ENCODE measurements around the gene CTDP1. TPM values are rescaled to one million over a fixed set of nuclear protein-coding genes. Genes with fewer than 3 reads are reported as not detected.
"Not testable (repeated sequence)": the region's sequence is repeated elsewhere in the genome, so short reads cannot be mapped to it uniquely, and the experiment has no call there.

CTDP1 gene
- polyA plus RNA-seq, 4 donors, result 12.4 to 16.8 (median 12.6) TPM

DNA sequence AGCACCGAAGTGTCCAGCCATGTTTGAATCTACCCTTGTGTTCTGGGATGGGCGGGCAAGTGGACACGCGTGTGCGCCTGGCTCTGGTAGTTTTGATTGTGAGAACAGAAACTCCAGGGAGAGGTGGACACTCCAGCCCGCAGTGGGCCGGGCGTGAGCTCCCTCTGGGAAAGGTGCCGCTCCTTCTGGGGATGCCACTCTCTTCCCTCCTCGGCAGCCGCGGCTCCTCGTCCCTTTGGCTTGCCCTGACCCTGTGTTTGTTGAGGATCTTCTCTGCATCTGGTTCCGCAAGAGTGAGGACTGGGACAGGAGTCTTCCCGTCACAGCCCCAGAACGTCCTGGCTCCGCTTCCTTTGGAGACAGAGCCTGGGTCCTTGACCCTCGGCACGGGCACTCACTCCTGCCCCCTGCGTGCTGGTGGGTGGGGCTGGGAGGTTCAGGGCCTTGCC, 1.3 kb downstream of the CTDP1 start:
- no peak for DNase-seq (ENCODE audit: low read depth in 4 of 4, low spot score in 3 of 4)

DNA sequence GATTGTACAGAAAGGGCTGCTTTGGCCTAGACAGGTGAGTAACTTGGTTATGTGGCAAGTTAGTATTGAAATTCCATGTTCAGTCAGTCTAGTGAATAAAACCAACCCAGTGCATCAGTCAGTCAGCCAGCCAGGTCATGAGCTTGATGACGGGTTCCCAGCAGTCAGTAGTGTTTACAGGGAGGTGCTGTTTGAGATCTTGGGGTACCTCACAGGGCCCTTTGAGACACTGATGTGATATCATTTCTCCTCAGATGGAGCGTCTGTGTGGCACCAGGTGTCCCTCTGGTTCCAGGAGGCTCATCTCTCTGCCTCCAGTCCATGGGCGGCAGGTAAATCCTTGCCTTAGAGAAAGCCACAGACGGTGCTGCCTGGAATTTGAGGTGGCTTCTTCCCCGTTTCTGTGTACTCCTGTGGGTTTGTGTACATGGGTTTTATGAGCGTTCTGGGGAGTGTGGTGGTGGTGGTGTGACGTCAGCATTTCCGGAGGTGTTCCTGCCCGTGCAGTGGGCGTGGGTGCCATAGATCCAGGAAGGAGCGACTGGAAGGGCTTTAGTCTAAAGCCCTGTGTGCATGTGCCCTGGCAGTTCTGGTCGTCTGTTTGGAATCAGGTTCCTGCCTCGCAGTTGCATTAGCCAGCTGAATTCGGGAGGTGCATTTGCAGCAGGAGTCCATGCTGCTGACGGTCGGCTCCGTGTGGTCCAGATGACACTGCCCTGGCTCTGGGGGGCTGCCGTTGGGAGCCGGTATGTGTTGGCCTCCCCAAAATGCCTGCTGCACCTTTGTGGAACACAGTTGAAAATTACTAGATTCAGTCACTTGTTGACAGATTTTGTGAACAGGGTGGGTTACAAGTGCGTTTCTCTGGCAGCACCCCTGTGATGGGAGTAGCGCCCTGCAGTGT, 2.1 kb downstream of the CTDP1 start:
- no peak for DNase-seq (ENCODE audit: low read depth in 4 of 4, low spot score in 3 of 4)

DNA sequence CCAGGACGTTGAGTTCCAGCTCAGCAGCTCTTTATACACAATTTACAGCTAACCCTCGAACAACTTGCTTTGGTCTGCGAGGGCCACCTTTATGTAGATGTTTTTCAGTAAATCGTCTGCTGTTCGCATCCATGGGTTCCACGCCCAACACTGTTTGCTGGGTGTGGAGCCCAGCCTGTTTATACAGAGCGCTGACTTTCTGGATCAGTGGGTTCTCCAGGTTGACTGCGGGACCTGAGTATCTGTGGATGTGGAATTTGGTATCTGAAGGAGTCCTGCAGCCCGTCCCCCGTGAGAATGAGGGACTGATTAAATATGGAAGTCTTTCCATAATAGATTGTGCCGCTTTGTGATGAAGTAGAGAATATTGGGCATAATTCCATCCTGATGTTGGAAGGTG, 2.9 kb downstream of the CTDP1 start:
- no peak for DNase-seq (ENCODE audit: low read depth in 4 of 4, low spot score in 3 of 4)

DNA sequence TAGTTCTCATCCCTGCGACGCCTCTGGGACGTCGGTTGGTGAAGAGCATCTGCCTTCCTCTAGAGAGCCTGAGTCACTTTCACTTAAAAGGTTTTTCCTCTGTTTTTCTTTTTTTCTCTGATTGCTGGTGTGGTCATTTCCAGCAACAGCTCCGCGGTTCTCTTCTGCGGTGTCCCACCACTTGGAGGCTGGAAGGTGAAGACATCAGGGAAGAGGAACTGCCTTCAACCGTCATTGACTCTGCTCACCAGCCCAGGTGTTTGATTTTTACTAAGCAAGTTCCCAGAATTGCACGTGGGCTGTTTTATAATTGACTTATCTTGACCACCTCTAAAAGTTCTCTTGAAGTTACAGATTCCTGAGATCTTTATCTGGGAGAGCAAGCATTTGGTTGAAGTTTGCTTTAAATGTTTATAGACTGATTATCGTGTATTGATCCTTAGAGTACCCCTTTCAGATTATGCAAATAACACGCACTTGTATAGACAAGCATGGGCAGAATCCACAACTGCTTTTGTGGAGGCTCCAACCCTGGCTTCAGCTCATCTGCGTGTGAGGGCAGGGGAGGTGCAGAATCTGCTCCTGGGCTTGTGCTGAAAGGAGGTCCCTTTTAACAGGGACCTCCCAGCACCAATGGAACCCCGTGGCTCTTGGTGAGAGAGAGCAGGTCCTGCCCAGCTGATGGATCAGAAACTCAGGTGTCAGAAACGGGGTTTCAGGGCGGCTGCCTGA, 3.5 kb downstream of the CTDP1 start:
- DNase-seq (ENCODE audit: low read depth in 4 of 4, low spot score in 3 of 4), result no peak

DNA sequence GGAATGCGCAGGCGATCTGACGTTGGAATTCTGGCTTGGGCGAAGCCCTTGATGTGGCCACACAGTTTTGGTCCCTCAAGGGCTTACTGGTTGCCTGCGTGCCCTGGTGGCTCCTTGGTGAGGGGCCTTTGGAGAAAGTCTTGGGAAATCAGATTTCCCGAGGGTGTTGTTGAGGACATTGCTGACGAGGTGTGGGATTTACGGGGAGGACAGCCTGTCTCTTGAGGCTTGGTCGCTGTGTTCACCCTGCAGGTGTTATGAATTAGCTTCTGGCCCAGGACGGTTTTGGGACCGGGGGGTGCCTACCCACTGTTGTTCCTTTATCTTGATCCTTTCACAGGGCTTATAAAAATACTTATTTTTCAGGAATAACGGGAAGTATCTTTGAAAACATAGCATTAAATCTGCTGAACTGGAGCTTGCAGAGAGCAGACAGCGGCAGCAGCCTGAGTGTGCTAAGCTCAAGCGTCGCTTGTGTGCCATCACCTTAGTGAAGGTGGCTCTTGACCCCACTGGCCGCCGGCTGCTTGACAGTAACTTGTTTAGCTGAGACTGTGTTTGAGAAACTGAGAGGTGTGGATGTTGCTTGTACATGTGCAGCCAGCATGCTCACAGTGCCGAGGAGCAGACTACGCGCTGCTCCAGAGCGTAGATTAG, 4.2 kb downstream of the CTDP1 start:
- no peak for DNase-seq (ENCODE audit: low read depth in 4 of 4, low spot score in 3 of 4)

DNA sequence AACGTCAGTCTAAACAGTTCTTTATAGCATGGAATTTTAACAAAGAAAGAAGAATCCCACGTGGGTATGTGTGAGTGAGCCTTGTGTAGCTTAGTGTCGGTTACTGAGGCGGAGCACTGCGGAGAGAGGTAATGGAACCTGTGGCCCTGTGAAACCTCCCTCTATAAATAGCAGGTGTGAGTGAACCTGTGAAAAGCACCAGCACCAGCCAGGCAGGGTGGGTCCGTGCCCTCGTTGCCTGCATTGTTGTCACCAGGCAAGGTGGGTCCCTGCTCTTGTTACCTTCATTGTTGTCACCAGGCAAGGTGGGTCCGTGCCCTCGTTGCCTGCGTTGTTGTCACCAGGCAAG, 4.7 kb downstream of the CTDP1 start:
- DNase-seq (ENCODE audit: low read depth in 4 of 4, low spot score in 3 of 4), result no peak

DNA sequence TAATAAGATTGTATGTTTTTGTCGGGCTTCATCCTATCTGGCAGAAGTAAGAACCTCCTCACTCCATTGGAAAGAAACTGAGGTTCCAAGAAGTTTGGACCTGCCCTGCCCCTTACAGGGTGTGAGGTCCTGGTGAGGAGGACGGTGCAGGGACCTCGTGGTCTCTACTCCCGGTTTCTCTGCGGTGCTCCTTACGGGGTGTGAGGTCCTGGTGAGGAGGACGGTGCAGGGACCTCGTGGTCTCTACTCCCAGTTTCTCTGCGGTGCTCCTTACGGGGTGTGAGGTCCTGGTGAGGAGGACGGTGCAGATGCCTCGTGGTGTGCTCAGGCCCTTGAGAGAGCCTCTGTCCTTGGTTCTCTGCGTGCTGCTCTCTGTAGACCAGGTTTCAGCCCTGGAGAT, 5.2 kb downstream of the CTDP1 start:
- no peak for DNase-seq (ENCODE audit: low read depth in 4 of 4, low spot score in 3 of 4)

DNA sequence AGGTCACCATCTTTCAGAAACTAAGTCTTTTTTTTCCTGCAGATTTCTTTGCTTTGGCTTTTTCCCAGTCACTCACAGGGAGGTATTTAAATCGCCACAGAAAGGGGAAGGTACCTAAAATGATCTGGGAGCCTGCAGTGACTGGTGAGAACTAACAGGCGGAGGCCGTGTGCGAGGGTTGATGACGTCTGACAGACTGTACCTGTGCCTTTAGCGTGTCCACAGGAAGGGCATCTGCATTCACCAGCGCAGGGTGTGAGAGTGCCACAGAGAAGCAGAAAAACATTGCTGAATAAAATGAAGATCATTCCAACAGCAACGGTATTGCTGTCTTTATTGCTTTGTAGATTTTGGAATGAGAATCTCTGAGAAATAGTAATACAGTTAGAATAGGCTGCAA, 5.7 kb downstream of the CTDP1 start:
- DNase-seq (ENCODE audit: low read depth in 4 of 4, low spot score in 3 of 4), result no peak

DNA sequence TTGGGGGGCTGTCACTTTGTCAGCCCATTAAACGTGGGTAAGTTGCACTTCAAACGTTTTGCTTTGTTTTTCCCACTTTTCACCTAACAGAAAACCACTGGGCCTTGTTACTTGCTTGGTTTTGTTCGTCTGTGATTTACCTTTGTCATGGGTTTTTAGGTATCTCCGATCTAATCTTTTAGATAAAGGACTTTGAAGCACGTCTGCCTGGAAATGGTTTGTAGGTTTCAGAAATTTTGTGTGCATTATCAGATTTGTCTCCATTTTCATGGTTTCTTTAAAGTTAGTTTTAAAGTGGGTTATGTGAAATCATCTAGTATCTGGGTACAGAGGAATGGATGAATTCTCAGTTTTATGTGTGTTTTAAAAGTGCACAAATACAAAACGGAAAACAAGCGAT, 6.4 kb downstream of the CTDP1 start:
- DNase-seq (ENCODE audit: low read depth in 4 of 4, low spot score in 3 of 4), result no peak

DNA sequence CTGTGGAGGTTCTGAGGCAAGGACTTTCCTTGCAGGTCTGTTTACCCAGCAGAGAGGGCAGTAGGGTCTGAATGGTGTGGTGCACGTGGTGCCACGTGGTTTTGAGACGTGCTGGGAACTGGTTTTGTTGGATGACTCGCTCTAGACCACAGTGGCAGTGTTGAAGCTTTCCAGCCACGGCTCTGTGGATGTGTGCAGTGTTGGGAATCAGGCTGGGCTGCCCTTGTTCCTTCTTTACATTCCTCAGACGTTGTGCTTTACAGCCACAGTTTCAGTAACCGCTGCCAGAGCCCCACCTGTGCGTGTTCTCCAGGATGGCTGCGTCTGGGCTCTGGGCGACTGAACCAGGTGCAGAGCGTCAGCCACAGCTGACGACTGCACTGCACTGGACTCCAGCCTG, 8.2 kb downstream of the CTDP1 start:
- no peak for DNase-seq (ENCODE audit: low read depth in 4 of 4, low spot score in 3 of 4)

DNA sequence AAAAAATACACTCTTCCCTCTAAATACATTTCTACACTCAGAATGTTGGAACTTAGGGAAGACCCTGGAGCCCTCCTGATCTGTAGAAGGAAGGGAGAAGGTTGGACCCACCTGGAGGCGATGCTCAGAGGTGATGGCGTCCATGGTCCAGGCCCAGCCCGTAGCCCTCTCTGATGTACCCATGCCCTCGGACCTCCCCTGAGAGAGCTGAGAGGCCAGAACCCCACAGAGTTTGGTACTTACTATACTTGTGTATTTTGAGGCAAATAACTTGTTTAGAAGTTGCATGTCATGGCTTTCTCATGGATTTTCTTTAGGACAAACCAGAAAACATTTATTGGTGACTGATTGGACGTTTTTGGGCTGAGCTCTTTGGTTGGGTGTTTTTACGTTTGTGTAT, 10.5 kb downstream of the CTDP1 start:
- no peak for DNase-seq (ENCODE audit: low read depth in 4 of 4, low spot score in 3 of 4)

DNA sequence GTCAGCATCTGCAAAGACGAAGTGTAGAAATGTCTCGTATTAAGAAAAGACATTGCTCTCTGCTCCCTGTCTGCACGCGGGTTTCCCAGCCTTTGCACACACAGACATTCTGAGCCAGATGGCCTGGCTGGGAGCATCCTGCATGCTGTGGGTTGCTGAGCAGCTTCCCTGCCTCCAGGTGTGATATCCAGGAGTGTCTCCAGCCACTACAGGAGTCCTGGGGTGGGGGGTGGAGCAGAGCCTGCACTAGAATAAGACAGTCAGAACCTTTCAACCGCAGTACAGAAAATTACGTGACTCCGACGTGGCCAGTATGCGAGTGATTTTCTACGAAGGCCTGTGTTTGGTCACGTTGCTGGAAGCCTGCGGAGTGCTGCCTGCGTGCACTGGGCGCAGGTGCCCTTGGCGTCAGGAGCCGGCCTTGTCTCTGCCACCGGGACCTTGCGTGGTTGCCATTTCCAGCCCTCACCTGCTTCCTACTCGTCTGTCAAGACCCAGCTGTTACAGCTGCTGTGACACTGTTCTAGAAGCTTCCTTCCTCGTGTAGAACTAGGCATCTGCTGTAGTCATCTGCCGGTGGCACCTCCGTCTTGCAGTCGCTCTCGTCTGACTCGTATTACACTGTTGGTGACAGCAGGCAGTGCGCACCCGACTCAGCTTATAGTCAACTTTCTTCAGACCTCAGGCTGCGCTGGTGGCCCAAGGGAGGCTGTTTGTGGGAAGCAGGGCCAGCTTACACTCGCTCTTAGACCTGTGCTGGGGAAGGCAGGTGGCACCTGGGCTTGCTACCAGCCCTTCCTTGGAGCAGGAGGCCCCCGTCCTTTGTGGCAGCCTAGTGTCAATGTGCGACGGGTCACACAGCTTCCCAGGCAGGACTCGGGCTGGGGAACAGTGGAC, 11.2 kb downstream of the CTDP1 start:
- no peak for DNase-seq (ENCODE audit: low read depth in 4 of 4, low spot score in 3 of 4)

DNA sequence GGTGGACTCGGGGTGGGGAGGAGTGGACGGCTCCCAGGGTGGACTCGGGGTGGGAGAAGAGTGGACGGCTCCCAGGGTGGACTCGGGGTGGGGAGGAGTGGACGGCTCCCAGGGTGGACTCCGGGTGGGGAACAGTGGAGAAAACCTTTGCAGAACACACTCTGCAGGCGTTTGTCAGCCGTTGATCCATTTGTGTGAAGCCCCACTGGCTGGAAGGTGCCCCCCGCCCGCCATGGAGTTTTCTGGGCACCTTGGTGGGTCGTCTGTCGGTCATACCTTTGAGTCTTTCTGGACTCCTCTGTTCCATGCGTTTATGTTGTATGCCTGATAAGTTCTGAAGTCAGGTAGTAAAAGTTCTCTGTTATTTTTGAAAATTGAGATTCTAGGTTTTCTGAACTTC, 12.5 kb downstream of the CTDP1 start:
- DNase-seq (ENCODE audit: low read depth in 4 of 4, low spot score in 3 of 4), result no peak

DNA sequence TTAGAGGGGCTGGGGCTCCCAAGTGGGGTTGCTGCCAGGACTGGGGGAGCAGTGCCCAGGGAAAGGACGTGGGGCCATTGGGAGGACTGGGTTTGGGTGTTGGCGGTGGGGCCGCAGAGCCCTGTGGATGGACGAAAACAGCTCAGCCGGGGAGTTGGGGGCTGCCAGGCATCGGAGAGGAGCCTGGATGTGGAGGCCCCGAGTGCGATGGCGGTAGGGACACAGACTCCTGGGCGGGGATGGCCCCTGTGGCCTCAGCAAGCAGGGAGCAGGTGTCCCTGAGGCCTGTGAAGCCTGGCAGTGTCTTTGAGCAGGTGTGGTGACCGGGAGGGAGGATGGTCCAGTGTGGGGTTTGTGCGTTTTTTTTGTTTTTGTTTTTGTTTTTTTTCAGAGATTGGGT, 13.3 kb downstream of the CTDP1 start:
- no peak for DNase-seq (ENCODE audit: low read depth in 4 of 4, low spot score in 3 of 4)

DNA sequence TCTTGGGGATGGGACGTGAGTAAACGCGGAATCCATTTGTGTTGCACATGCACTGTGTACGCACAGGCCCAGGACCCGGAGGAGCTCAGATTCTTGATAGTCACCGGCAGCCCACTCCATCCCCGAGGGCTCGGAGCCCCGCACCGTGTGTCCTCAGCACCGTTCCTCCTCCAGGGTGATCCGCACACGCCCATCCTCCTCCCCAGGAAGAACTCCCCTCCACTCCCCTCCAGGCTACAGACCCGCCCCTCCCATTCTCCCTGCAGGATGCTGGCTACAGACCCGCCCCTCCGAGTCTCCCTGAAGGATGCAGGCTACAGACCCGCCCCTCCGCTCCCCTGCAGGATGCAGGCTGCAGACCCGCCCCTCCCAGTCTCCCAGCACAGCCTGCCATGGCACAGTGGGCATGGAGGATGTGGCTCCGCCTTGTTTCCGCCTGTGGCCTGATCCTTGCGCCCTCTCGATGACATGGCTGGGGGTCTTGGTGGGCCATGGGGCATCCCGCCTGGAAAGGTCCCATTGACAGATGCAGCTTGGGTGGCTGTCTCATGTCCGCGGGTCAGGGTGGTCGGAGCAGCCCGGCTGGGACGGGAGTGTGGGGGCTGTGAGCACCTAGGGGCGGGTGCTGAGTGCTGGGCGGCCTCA, 14.1 kb downstream of the CTDP1 start:
- DNase-seq (ENCODE audit: low read depth in 4 of 4, low spot score in 3 of 4), result no peak

DNA sequence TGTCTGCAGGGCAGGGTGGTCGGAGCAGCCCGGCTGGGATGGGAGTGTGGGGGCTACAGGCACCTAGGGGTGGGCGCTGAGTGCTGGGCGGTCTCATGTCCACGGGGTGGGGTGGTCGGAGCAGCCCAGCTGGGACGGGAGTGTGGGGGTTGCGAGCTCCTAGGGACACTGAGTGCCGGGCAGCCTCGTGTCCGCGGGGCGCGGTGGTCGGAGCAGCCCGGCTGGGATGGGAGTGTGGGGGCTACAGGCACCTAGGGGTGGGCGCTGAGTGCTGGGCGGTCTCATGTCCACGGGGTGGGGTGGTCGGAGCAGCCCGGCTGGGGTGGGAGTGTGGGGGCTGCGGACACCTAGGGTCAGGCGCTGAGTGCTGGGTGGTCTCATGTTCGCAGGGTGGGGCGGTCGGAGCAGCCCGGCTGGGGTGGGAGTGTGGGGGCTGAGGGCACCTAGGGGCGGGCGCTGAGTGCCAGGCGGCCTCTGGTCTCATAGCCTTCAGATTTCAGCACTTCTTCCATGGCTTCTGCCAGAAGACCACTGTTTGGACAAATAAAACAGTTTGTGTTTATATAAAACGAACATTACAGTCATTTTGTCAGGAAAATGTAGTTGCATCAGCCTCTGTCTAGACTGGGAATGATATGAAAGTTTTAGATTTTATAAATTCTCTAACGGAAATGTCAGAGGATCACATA, 14.7 kb downstream of the CTDP1 start:
- not testable (repeated sequence) for DNase-seq (ENCODE audit: low read depth in 4 of 4, low spot score in 3 of 4)

DNA sequence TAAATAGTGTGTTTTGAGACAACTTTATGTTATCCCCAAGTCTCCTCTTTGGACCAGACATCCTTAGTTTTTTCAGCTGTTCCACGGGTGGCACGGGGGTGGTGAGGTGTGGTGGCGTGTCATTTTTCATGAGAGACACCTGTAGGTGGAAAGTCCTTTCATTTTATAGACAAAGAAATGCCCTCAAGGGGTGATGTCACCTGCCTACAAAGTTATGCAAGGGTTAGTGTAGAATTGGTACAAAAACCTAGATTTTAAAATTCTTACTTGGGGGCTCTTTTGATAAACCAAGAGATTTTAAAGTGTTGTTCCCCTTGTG, 15.3 kb downstream of the CTDP1 start:
- DNase-seq (ENCODE audit: low read depth in 4 of 4, low spot score in 3 of 4), result no peak

DNA sequence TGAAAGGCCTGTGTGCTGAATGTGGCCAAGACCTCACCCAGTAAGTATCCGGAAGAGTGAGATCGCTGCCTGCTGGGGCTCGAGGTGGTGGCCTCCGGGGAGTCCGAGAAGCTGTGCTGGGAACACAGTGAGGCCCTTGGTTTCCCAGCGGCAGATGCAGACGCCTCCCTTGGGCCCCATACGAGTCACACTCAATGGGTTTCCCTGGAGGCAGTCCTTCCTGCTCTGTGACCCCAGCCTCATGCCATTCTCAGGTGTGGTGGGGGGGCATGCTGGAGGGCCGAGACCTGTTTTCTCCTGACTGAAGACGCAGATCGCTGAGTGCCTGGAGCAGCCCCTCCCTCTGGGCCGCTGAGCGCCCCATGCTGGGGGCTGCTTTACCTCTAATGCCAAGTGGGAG, 15.7 kb downstream of the CTDP1 start:
- DNase-seq (ENCODE audit: low read depth in 4 of 4, low spot score in 3 of 4), result no peak

All from right renal pelvis (tissue), 4 donors.